AG09319 (cell line): ENCODE results near the gene SGO2.

Experiments used
- DNase-seq: peaks from one replicate; pipeline ENCODE4 v3.0.0-alpha.2; 2010; ENCODE audit warnings: low read depth; ENCODE audit errors: extremely low read depth
- CTCF ChIP-seq: IDR thresholded peaks from 2 replicates; pipeline ENCODE4 v1.5.1; 2011; ENCODE audit warnings: low read depth, mild to moderate bottlenecking, inconsistent platforms, low read length, moderate library complexity

SGO2 gene

GRCh38 chr2:200615247-200615646 lies 89.2 kb downstream of the SGO2 start:
- DNase-seq: no peak
- no peak for TF ChIP-seq CTCF

GRCh38 chr2:200616193-200616592 lies 90.2 kb downstream of the SGO2 start:
- TF ChIP-seq CTCF: no peak
- DNase-seq: no peak

- no peak for DNase-seq
- no peak for TF ChIP-seq CTCF
Observed at GRCh38 chr2:200616656-200617055, 90.6 kb downstream of the SGO2 start.

- no peak for TF ChIP-seq CTCF
- no peak for DNase-seq
Observed at GRCh38 chr2:200617156-200618053, 91.4 kb downstream of the SGO2 start.

- DNase-seq: no peak
- TF ChIP-seq CTCF: no peak
Observed at GRCh38 chr2:200618054-200618419, 92.0 kb downstream of the SGO2 start.

GRCh38 chr2:200618590-200619021 lies 92.6 kb downstream of the SGO2 start:
- peak; percentile 78 for DNase-seq
- peak; percentile 74 for TF ChIP-seq CTCF

- TF ChIP-seq CTCF: no peak
- no peak for DNase-seq
Observed at GRCh38 chr2:200619279-200619678, 93.3 kb downstream of the SGO2 start.
